GM18867 (cell line): ENCODE results near the gene THAP6.
"Not testable (repeated sequence)": the region's sequence is repeated elsewhere in the genome, so short reads cannot be mapped to it uniquely, and the experiment has no call there.

Experiments used
- ATAC-seq: cut with Tn5 transposase; IDR thresholded peaks from one replicate; pipeline ENCODE4 v1.9.1; 2021; ENCODE audit warnings: mild to moderate bottlenecking, moderate library complexity; ENCODE audit not compliant: unreplicated experiment

Gene THAP6

GRCh38 chr4:75514131-75514948 is at the start of gene THAP6, which contains the start of gene RCHY1:
Gene THAP6 (plus strand): TSS chr4:75514473. CDS start chr4:75515453, 980 bp downstream.
Gene RCHY1 (minus strand): TSS chr4:75514403. CDS start chr4:75514286, 117 bp downstream.
- ATAC-seq: peak; percentile 93

GRCh38 chr4:75469896-75470295 is 44.4 kb upstream of the THAP6 start:
- ATAC-seq: no peak

GRCh38 chr4:75470738-75471137 is 43.5 kb upstream of the THAP6 start:
- ATAC-seq: no peak

- ATAC-seq: no peak
Measured at GRCh38 chr4:75477201-75477600, 37.1 kb upstream of the THAP6 start.

GRCh38 chr4:75484190-75484589 is 30.1 kb upstream of the THAP6 start:
- no peak for ATAC-seq

GRCh38 chr4:75490155-75490554 is 24.1 kb upstream of the THAP6 start:
- ATAC-seq: no peak

- ATAC-seq: no peak
Measured at GRCh38 chr4:75494563-75494962, 19.7 kb upstream of the THAP6 start.

GRCh38 chr4:75495476-75495875 is 18.8 kb upstream of the THAP6 start:
- ATAC-seq: no peak

- ATAC-seq: no peak
Measured at GRCh38 chr4:75496406-75496805, 17.9 kb upstream of the THAP6 start.

GRCh38 chr4:75497133-75497532 is 17.1 kb upstream of the THAP6 start:
- ATAC-seq: no peak

GRCh38 chr4:75498041-75498440 is 16.2 kb upstream of the THAP6 start:
- no peak for ATAC-seq

GRCh38 chr4:75499900-75500299 is 14.4 kb upstream of the THAP6 start:
- ATAC-seq: no peak

- no peak for ATAC-seq
Measured at GRCh38 chr4:75502671-75503070, 11.6 kb upstream of the THAP6 start.

- ATAC-seq: no peak
Measured at GRCh38 chr4:75505630-75506029, 8.6 kb upstream of the THAP6 start.

GRCh38 chr4:75509592-75509991 is 4.7 kb upstream of the THAP6 start:
- ATAC-seq: not testable (repeated sequence)

GRCh38 chr4:75511841-75512240 is 2.4 kb upstream of the THAP6 start:
- ATAC-seq: no peak

- no peak for ATAC-seq
Measured at GRCh38 chr4:75512386-75513211, 1.7 kb upstream of the THAP6 start.

GRCh38 chr4:75513526-75514130 is 645 bp upstream of the THAP6 start:
- ATAC-seq: peak; percentile 0

- peak; percentile 2 for ATAC-seq
Measured at GRCh38 chr4:75514949-75515612, 808 bp downstream of the THAP6 start.

- no peak for ATAC-seq
Measured at GRCh38 chr4:75516144-75516543, 1.9 kb downstream of the THAP6 start.

- ATAC-seq: not testable (repeated sequence)
Measured at GRCh38 chr4:75519452-75519851, 5.2 kb downstream of the THAP6 start.
